A673 (cell line): ENCODE results near the gene PRDM16. TPM values are rescaled to one million over a fixed set of nuclear protein-coding genes. Genes with fewer than 3 reads are reported as not detected.

Experiments
- BruUV-seq: library from RNA; stranded (reverse); fragments of 400-500 nt; replicated peaks from 2 replicates; lab custom pipeline; 2021; lab: Mats Ljungman, UMichigan
- CTCF ChIA-PET: fragments of 300-600 bp; sonication (Branson Sonifier 250); formaldehyde crosslinking; loops from one replicate; lab custom pipeline; 2022; ENCODE audit warnings: antibody characterized with exemption; lab: Charles Lee
- POLR2A ChIA-PET: fragments of 300-600 bp; sonication (Branson Sonifier 250); formaldehyde crosslinking; loops from one replicate; lab custom pipeline; 2022; ENCODE audit warnings: antibody characterized with exemption; ENCODE audit not compliant: low non-redundant PET; lab: Charles Lee
- DNase-seq: peaks from one replicate; pipeline ENCODE4 v3.0.0-alpha.2; 2015; ENCODE audit warnings: low spot score
- H3K27ac ChIP-seq: fragments of 200-600 bp; sonication (generic); 2 replicates; pipeline ENCODE4 v1.5.1; 2016; ENCODE audit warnings: mixed run types, low read depth, mild to moderate bottlenecking, mixed read lengths, antibody characterized with exemption, low read length; ENCODE audit not compliant: poor library complexity, severe bottlenecking
- H3K27me3 ChIP-seq: fragments of 200-600 bp; sonication (generic); replicated peaks from 2 replicates; pipeline ENCODE4 v1.6.1; 2017; ENCODE audit warnings: mixed run types, low read depth, mild to moderate bottlenecking, mixed read lengths, antibody characterized with exemption, low read length; ENCODE audit not compliant: insufficient read depth, poor library complexity
- H3K36me3 ChIP-seq: fragments of 200-600 bp; sonication (generic); 2 replicates; pipeline ENCODE4 v1.6.1; 2016; ENCODE audit warnings: mixed run types, mild to moderate bottlenecking, mixed read lengths, antibody characterized with exemption, low read length; ENCODE audit not compliant: insufficient read depth, poor library complexity, severe bottlenecking
- H3K4me1 ChIP-seq: fragments of 200-600 bp; sonication (generic); 2 replicates; pipeline ENCODE4 v1.6.1; 2017; ENCODE audit warnings: mixed run types, mild to moderate bottlenecking, mixed read lengths, antibody characterized with exemption, low read length; ENCODE audit not compliant: insufficient read depth, poor library complexity, severe bottlenecking
- H3K4me3 ChIP-seq: fragments of 200-600 bp; sonication (generic); 2 replicates; pipeline ENCODE4 v1.5.1; 2016; ENCODE audit warnings: low read depth, mixed run types, mild to moderate bottlenecking, mixed read lengths, low read length; ENCODE audit not compliant: poor library complexity, severe bottlenecking
- H3K9me3 ChIP-seq: fragments of 200-600 bp; sonication (generic); 2 replicates; pipeline ENCODE4 v1.6.1; 2016; ENCODE audit warnings: mixed run types, low read depth, mild to moderate bottlenecking, mixed read lengths, antibody characterized with exemption, low read length; ENCODE audit not compliant: poor library complexity, severe bottlenecking
- CTCF ChIP-seq: fragments of 300-800, 200-600 bp; sonication (generic); conservative IDR thresholded peaks from 2 replicates; pipeline ENCODE4 v1.5.1; 2017; ENCODE audit warnings: low read depth, mild to moderate bottlenecking, antibody characterized with exemption, low read length, moderate library complexity, mixed read lengths
- EZH2 ChIP-seq: fragments of 200-600 bp; sonication (generic); IDR thresholded peaks from 2 replicates; pipeline ENCODE4 v1.6.1; 2017; ENCODE audit warnings: borderline replicate concordance, low read depth, mild to moderate bottlenecking, mixed read lengths, antibody characterized with exemption, low read length; ENCODE audit not compliant: poor library complexity, severe bottlenecking
- intact Hi-C: fragments of 100-400 bp; cut with micrococcal nuclease; formaldehyde crosslinking; loops from one replicate; pipeline ENCODE4 v1.10.0; 2022; ENCODE audit not compliant: unreplicated experiment
- total RNA-seq: library from RNA; stranded (reverse); gene quantifications from 2 replicates; pipeline ENCODE4 v1.2.3, GENCODE V29; 2021

Gene PRDM16
- total RNA-seq, 1 experiment from 2014 or later: 0.49 TPM

- no peaks in the 10 kb centered on the region for H3K36me3 ChIP-seq
- H3K4me1 ChIP-seq: no peaks in the 10 kb centered on the region
- ChIA-PET POLR2A (no interaction called here), CTCF (no interaction called here)
- no TSS peak for BruUV-seq
- H3K4me3 ChIP-seq: no peak overlapping the region
- intact Hi-C loops: no loop called here
- no peak for TF ChIP-seq CTCF
- TF ChIP-seq EZH2: no peak
- no peak for DNase-seq
- no peaks in the 10 kb centered on the region for H3K9me3 ChIP-seq
- H3K27ac ChIP-seq: no peak overlapping the region
- H3K27me3 ChIP-seq: peaks cover 33% of the 10 kb centered on the region
These were observed 13.0 kb downstream of the PRDM16 start for GRCh38 chr1:3082051-3082450.

- intact Hi-C loops: no loop called here
- Histone ChIP-seq H3K27ac (no peak overlapping the region), H3K4me1 (no peaks in the 10 kb centered on the region), H3K4me3 (no peak overlapping the region), H3K36me3 (no peaks in the 10 kb centered on the region), H3K9me3 (no peaks in the 10 kb centered on the region), H3K27me3 (peaks cover 26% of the 10 kb centered on the region)
- TF ChIP-seq EZH2 (no peak), CTCF (no peak)
- ChIA-PET POLR2A (no interaction called here), CTCF (no interaction called here)
- no peak for DNase-seq
- no TSS peak for BruUV-seq
These were observed 13.8 kb downstream of the PRDM16 start for GRCh38 chr1:3082571-3083516.

GRCh38 chr1:3084154-3084553, 15.2 kb downstream of the PRDM16 start:
- TF ChIP-seq CTCF: no peak
- TF ChIP-seq EZH2: no peak
- Histone ChIP-seq H3K4me1 (no peaks in the 10 kb centered on the region), H3K4me3 (no peak overlapping the region), H3K36me3 (no peaks in the 10 kb centered on the region), H3K27ac (no peak overlapping the region), H3K9me3 (no peaks in the 10 kb centered on the region), H3K27me3 (peaks cover 15% of the 10 kb centered on the region)
- ChIA-PET POLR2A (no interaction called here), CTCF (no interaction called here)
- no TSS peak for BruUV-seq
- DNase-seq: no peak
- intact Hi-C loops: no loop called here
